Measurements from ENCODE around the gene DDX49. TPM values are rescaled to one million over a fixed set of nuclear protein-coding genes. Genes with fewer than 3 reads are reported as not detected.

The DDX49 gene
- total and polyA plus RNA-seq, 2 of the 4 experiments (the other 2 are of a cell fraction), result 50.9 to 52.1 TPM

GRCh38 chr19:18896421-18896841 is 23.1 kb upstream of the DDX49 start:
- no peak overlapping the region for H3K14ac ChIP-seq (replicated peaks; ENCODE audit: low read depth, low read length)
- peaks cover 8% of the 10 kb centered on the region; the same call in 1 of the 2 replicates for H3K4me1 ChIP-seq (ENCODE audit: control insufficient read depth, insufficient read depth, low read length)
- H2BK15ac ChIP-seq (ENCODE audit: low read depth, low read length), result no peak overlapping the region
- BruUV-seq (replicated peaks), result no TSS peak
- CTCF ChIA-PET, result interaction anchor here (1.0 to 1.3 kb wide), 2 partner anchors 91 to 100 kb away, joined by 3 to 7 read pairs; no protein-coding TSS in a partner anchor
- H2AK9ac ChIP-seq (replicated peaks; ENCODE audit: low read depth, low read length, poor library complexity), result peak overlapping the region; percentile 28
- ATAC-seq (ENCODE audit: low read depth) (no peak; the same call in 1 of the 2 replicates), DNase-seq (no peak)
- no peak overlapping the region for H2BK120ac ChIP-seq (ENCODE audit: low read depth, low read length)
- TF ChIP-seq RAD21 (IDR thresholded peaks at IDR 0.05; ENCODE audit: low read length) (no peak), MAZ (IDR thresholded peaks at IDR 0.05; ENCODE audit: borderline replicate concordance, low read depth, low read length) (no peak), RCOR1 (IDR thresholded peaks at IDR 0.05; ENCODE audit: insufficient replicate concordance, low read length) (no peak)
- H3K27ac ChIP-seq (ENCODE audit: insufficient read depth, low read length), result no peak overlapping the region
- no peak overlapping the region for H4K91ac ChIP-seq (ENCODE audit: insufficient read depth, low read depth, low read length)
- H4K8ac ChIP-seq (ENCODE audit: low read depth in 2 of 2, low read length in 2 of 2), result no peak overlapping the region
- peaks cover 7% of the 10 kb centered on the region; the same call in 1 of the 2 replicates for H3K27me3 ChIP-seq (ENCODE audit: control insufficient read depth, insufficient read depth, low read length)
- peaks cover 0 to 3% of the 10 kb centered on the region in 2 experiments; a peak in 1 of 4 replicates for H3K79me1 ChIP-seq (ENCODE audit: low read depth in 1 of 2, low read length in 2 of 2)
- H2BK5ac ChIP-seq (ENCODE audit: low read depth, low read length, poor library complexity, severe bottlenecking), result no peak overlapping the region
- no peak overlapping the region for H3K9ac ChIP-seq (ENCODE audit: low read depth, low read length)
- H3K4me3 ChIP-seq (ENCODE audit: insufficient read depth, low read depth, low read length), result no peak overlapping the region; the same call in 1 of the 2 replicates
- H3K4me2 ChIP-seq (ENCODE audit: low read depth, low read length), result peak overlapping the region; percentile 48; the same call in 1 of the 2 replicates
- no peaks in the 10 kb centered on the region for H3K9me3 ChIP-seq (ENCODE audit: control insufficient read depth, insufficient read depth, low read length)
- dilution Hi-C loops (cut with HindIII; ENCODE audit: low sequenced_read_pairs, unreplicated experiment), result no loop called here
- no peak overlapping the region for H2BK20ac ChIP-seq (ENCODE audit: low read depth, low read length)
- no peaks in the 10 kb centered on the region for H3K9me1 ChIP-seq (ENCODE audit: insufficient read depth, low read length)
- 12% methylated on average over 20 of the region's 33 CpGs; no CpG with 5 or more reads in 1 of the 2 experiments for WGBS, 2 experiments (ENCODE audit: extremely low coverage in 2 of 2, insufficient read length in 1 of 2)
- H4K5ac ChIP-seq (ENCODE audit: low read depth, low read length), result no peak overlapping the region
- no peak overlapping the region; the same call in 1 of the 2 replicates for H2AK5ac ChIP-seq (ENCODE audit: low read depth, low read length)
- H3K56ac ChIP-seq (ENCODE audit: extremely low read depth, insufficient read depth, low read length), result no peak overlapping the region
- POLR2A ChIA-PET (ENCODE audit: unreplicated experiment), result no interaction called here
- no peak overlapping the region for H3K23ac ChIP-seq (ENCODE audit: low read depth, low read length)
- H4K20me1 ChIP-seq (ENCODE audit: insufficient read depth, low read length), result peaks cover 27% of the 10 kb centered on the region
- in situ Hi-C loops (cut with MboI; ENCODE audit: low sequenced_read_pairs), result no loop called here
- H2AFZ ChIP-seq (replicated peaks; ENCODE audit: low read length, poor library complexity), result peak overlapping the region; percentile 58
- no peak overlapping the region for H3K4ac ChIP-seq (ENCODE audit: low read depth, low read length)
- intact Hi-C loops (cut with micrococcal nuclease), result loop anchor here (1.0 kb wide), 1 partner anchor 21 kb away; no protein-coding TSS in a partner anchor
- peaks cover 25% of the 10 kb centered on the region for H3K36me3 ChIP-seq (ENCODE audit: control insufficient read depth, insufficient read depth, low read length)
- H3K18ac ChIP-seq (ENCODE audit: low read depth, low read length), result no peak overlapping the region
